T-helper 22 cell (primary cell): ENCODE results near the gene TBL1X.
A peak's percentile ranks its signal among the peaks of the same experiment; 100 is the strongest.

Source experiments
- DNase-seq: peaks from one replicate; pipeline ENCODE4 v3.0.0-alpha.2; 2020; ENCODE audit warnings: low read depth

The TBL1X gene

DNA sequence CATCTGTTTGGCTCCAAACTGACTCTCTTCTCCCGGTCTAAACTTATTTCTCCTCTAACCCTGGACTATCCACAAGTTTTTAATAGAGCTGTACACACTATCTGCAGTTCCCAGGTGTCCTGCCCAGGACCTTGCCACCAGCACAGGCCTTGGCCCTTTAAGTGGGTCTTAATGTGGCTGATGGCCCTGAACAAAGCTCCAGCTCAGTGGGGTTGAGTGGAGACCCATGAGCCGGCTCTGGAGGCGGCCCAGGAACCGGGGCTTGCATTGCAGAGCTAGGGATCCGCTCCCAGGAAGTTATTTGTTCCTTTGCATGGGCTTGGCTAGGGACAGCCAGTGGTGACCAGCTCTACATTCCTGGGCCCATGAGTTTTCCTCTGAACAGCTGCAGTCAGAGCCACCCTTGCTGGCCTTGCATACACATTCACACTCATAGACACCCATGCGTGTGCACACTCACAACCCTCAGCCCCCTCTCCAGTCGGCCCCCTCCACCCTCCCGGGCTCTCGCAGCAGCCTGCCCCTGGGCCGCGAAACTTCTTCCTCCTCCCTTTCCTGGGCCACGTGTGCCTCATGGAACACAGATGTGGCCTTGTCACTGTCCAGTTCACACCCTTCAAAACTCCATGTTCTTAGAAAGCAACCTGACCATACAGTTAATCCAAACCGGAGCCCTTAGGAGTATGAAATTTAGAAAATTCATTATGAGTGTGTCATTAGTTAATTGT is 242.6 kb downstream of the TBL1X start:
- no peak for DNase-seq

DNA sequence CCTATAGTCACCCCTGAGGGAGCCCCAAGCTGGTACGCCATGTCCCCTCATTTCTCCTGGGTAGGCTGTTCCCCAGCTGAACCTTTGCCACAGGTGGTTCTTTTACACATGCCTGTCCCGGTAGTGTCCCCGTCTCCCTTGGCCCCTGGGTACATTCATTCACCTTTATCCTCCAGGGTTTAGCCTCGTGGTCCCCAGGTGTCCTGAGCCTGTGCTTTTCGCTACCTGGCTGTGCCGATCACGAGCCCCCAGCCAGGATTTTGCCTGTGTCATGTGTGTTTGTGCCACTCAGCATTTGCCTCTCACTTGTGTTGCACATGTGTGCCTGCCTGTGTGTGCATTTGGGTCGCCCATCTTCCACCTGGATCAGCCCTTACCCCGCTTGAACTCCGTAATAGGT is 243.2 kb downstream of the TBL1X start:
- no peak for DNase-seq

- DNase-seq = peak; percentile 54
Measured at GRCh38 chrX:9708923-9709553, 244.2 kb downstream of the TBL1X start.

DNA sequence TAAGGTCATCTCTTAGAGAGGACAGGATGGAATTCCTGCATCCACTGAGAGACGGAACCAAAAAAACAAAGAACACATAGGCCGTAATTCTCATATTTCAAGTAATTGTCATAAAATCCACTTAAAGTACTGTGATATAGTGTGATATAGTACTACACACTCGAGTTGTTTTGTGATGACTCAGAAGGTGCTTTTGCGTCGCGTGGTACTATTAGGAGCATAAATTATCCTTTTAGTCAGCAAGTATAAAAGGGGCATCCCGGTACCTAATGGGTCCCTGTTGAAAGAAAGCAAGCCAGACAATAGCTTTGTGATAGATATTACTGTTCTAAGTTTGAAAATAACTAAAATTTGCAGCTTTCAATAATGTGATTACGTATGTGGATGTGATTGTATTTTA is 245.5 kb downstream of the TBL1X start:
- no peak for DNase-seq

- DNase-seq = no peak
Measured at GRCh38 chrX:9717376-9717775, 252.5 kb downstream of the TBL1X start.

DNA sequence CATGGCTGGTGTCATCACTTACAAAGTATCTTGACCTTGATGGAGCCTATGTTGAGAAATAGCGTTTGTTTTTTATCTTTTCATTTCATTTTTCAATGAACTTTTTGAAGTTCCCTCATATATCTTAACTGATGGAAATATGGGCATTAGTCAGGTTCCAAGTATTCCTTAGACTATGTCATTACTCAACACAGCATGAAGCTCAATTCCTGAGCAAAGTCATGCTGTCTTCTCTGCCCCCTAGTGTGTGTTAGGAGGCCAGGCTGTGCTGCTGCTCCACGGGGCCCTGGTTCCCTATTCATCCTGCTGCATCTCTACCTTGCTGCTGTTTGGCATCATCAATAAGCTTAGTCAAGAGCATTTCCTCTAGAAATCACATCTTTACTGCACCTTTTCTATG is 259.9 kb downstream of the TBL1X start:
- no peak for DNase-seq

DNA sequence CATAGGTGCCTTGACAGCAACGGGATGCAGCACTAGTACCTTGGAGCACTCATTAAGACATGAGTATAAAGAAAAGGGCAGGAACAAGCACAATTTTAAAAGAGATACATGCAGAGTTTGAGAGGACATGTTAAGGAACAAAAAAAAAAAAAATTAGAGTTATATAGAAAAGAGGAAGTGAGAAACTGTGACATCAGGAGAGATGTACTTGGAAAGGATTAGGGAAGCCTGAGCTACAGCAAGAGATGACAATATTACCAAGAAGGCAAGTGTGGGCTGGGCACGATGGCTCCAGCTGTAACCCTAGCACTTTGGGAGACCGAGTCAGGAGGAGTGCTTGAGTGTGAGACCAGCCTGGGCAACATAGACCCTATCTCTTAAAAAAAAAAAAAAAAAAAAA is 263.4 kb downstream of the TBL1X start:
- DNase-seq = no peak

GRCh38 chrX:9729171-9729885 is 264.5 kb downstream of the TBL1X start:
- no peak for DNase-seq

GRCh38 chrX:9730078-9730477 is 265.2 kb downstream of the TBL1X start:
- no peak for DNase-seq

GRCh38 chrX:9730752-9731151 is 265.9 kb downstream of the TBL1X start:
- no peak for DNase-seq

GRCh38 chrX:9737363-9737762 is 272.5 kb downstream of the TBL1X start:
- no peak for DNase-seq

- no peak for DNase-seq
Measured at GRCh38 chrX:9738151-9738550, 273.3 kb downstream of the TBL1X start.

DNA sequence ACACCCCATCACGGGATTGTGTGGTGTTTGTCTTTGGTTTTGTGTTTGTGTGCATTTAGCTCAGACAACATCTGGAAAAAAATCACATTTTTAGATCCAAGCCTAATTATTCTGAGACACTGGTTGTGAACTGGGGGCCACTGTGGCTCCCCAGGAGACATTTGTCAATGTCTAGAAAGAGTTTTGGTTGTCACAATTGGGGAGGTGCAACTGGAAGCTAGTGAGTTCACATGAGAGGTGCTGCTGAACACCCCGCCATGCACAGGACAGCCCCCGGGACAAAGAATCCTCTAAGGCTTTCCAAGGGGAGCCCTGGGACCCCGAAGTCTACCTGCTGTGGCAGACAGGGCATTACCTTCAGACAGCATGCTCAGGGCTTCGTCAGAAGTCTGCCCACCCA is 274.3 kb downstream of the TBL1X start:
- DNase-seq = no peak

- no peak for DNase-seq
Measured at GRCh38 chrX:9745417-9746115, 280.7 kb downstream of the TBL1X start.

DNA sequence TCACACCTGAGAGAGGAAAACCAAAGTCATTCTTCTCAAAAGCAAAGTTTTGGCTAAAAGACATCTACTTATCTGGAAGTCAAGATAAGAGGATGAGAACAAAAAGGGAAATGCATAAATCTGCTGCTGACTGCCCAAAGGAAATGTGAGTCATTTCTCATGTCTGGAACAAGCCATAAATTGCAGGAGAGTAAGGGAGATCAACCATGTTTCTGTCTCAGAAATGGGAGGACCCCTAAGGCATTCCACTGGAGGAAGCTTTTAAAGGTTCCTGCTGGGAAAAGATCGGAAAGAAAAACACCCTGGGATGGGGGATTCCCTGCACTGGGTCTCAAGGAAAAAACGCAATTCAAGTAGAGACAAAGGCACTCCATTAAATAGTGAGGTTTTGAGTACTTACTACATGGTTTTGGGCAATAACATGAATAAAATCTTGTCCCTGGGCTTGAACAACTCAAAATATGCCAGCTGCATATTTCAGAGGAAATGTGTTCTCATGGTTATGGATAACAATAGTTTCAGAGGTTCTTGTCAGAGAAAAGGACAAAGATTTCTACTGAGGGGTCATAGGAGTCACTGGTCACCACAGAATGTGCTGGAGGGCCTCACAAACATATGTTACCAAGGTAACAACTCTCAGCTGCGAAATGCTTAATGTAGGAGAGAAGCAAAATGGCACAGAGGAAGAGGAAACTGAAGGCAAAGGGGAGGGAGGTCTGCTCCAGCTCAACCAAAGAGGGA is 281.5 kb downstream of the TBL1X start:
- no peak for DNase-seq

DNA sequence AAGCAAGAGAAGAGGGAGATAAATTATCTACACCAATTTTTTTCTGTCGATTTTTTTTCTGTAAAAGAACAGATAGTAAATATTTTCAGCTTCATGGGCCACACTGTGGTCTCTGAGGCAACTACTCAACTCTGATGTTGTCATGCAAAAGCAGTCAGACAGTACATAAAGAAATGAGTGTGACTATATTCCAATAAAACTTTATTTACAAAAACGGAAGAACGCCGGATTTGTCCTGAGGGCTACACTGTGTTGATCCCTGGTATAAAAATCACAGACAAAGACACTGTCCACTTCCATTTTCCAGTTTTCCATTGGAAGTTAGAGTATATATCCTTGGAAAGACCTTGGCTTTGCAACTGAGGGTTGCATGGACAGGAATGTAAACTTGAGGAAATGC is 282.8 kb downstream of the TBL1X start:
- no peak for DNase-seq

- no peak for DNase-seq
Measured at GRCh38 chrX:9749146-9749692, 284.4 kb downstream of the TBL1X start.

DNA sequence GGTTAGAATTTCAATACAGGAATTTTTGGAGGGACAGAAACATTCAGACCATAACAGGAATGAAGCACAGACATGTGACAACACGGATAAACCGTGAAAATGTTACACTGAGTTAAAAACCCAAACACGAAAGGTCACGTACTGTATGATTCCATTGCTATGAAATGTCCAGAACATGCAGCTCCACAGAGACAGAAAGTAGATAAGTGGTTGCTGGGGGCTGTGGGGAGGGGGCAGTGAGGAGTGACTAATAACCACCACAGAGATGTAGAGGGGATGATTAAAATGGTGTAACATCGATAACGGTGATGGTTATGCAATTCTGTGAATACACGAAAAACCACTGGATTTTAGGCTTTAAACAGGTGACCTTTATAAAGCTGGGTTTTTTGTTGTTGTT is 292.5 kb downstream of the TBL1X start:
- no peak for DNase-seq

DNA sequence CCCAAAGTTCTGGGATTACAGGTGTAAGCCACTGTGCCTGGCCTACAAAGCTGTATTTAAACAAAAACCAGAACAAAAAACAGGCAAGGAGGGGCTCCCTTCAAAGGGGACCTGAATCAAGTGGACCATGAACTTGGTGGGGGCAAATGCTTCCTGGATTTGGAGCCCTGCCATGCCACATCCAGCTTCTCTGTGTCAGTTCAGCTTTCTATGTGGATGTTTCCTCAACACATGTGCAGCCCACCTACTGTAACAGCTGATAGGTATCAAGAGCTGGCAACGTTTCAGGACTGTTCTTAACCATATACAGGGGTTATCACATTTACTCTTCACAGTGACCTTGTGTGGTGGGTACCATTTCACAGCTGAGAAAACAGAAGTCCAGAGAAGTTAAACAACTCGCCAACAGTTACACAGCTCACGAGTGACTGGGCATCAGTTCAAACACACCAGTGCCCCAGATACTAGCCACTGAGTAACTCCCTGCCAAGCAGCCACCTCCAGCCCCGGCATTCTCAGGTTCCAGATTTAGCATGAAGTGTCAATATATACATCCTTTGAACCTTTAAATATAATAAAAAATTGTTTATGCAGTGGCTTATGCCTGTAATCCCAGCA is 293.3 kb downstream of the TBL1X start:
- DNase-seq = no peak

DNA sequence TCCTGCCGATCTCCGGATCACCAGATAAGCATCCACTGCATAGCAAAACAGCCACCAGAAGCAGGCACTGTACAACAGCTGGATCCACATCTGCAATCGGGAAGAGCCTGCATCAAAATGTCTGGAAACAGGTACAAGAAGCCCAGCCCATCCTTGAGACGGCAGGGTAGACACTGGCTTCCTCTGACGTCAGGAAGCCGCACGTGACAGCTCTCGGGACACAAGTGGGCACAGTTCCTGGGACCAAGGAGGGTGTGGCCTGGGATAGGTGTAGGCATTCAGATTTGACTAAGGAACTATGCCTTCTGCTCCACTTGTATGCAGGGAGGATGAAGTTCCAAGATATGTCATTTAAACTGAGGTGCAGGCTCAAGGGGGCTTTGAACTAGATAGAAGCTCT is 294.5 kb downstream of the TBL1X start:
- DNase-seq = no peak

DNA sequence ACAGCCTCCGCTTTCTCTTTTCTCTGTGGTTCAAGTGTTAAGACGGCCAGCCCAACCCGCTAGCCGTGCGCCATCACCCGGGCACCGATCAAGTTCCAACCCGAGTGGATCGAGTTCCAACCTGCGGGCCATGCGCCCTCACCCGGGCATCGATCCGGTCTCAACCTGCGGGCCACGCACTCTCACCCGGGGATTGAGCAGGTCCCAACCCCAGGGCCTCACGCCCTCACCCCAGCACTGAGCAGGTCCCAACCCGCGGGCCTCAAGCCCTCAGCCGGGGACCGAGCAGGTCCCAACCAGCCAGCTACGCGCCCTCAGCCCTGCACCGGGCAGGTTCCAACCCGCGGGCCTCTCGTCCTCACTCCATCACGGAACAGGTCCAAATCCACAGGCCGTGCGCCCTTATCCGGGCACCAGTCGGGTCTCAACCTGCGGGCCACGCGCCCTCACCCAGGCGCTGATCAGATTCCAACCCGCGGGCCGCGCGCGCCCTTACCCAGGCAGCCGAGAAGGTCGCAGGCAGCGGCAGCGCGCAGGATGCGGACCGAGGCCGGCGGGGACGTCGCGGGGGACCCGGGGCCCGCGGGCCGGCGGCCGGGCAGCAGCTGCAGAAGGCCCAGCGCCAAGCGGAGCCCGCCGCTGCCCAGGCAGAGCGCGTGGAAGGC is 300.3 kb downstream of the TBL1X start:
- DNase-seq = no peak
